Kidney epithelial cell (primary cell): ENCODE data around the gene TP53TG5. TPM values are rescaled to one million over a fixed set of nuclear protein-coding genes. Genes with fewer than 3 reads are reported as not detected.

ENCODE experiments used
- DNase-seq: peaks from one replicate; pipeline ENCODE4 v3.0.0-alpha.2; 2010; ENCODE audit warnings: low read depth
- H3K27me3 ChIP-seq: 2 replicates; pipeline ENCODE4 v1.6.0; 2011; ENCODE audit warnings: low read length; ENCODE audit not compliant: control insufficient read depth, insufficient read depth
- H3K36me3 ChIP-seq: 2 replicates; pipeline ENCODE4 v1.5.1; 2011; ENCODE audit warnings: low read length; ENCODE audit not compliant: control insufficient read depth, insufficient read depth
- H3K4me3 ChIP-seq: 2 replicates; pipeline ENCODE4 v1.5.1; 2011; ENCODE audit warnings: low read depth, mild to moderate bottlenecking, control low read depth, low read length
- CTCF ChIP-seq: IDR thresholded peaks from 2 replicates; pipeline ENCODE4 v1.5.1; 2011; ENCODE audit warnings: mild to moderate bottlenecking, moderate library complexity, low read length, control low read depth, inconsistent platforms; ENCODE audit not compliant: insufficient read depth, poor library complexity, severe bottlenecking
- total RNA-seq: library from RNA; depleted of rRNA; stranded (reverse); fragments of >200 nt; gene quantifications from 2 replicates; pipeline ENCODE4 v1.2.3, GENCODE V29; 2015

TP53TG5 gene
- total RNA-seq, 1 donor from 2014 or later = not detected

GRCh38 chr20:45400346-45401031 lies 22.4 kb upstream of the TP53TG5 start:
- Histone ChIP-seq H3K36me3 (no peaks in the 10 kb centered on the region), H3K27me3 (no peaks in the 10 kb centered on the region), H3K4me3 (no peak overlapping the region)
- no peak for TF ChIP-seq CTCF
- DNase-seq = no peak

- Histone ChIP-seq H3K4me3 (no peak overlapping the region), H3K36me3 (no peaks in the 10 kb centered on the region), H3K27me3 (no peaks in the 10 kb centered on the region)
- no peak for TF ChIP-seq CTCF
- no peak for DNase-seq
Measured at GRCh38 chr20:45399018-45399417, 20.9 kb upstream of the TP53TG5 start.

GRCh38 chr20:45395114-45395415 lies 16.9 kb upstream of the TP53TG5 start:
- Histone ChIP-seq H3K27me3 (no peaks in the 10 kb centered on the region), H3K36me3 (no peaks in the 10 kb centered on the region), H3K4me3 (no peak overlapping the region)
- DNase-seq = no peak
- no peak for TF ChIP-seq CTCF

- H3K36me3 ChIP-seq = no peaks in the 10 kb centered on the region
- no peak for TF ChIP-seq CTCF
- no peaks in the 10 kb centered on the region for H3K27me3 ChIP-seq
- no peak overlapping the region for H3K4me3 ChIP-seq
- no peak for DNase-seq
Measured at GRCh38 chr20:45394221-45395113, 16.3 kb upstream of the TP53TG5 start.

DNA sequence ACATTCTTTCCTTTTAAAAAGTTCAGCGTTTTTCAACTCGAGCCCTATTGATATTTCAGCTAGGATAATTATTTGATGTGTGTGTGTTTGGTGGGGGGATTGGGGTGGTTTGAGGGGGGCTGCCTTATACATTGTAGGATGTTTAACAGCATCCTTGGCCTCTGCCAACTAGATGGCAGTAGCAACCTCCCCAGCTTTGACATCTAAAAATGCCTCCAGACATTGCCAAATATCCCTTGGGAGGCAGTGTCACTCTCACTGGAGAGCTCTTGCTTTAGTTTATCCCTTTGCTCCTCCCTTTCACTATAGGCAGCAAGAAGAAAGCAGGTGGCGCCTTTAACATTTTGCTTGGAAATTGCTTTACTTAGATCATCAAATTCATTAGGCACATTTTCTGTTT lies 14.6 kb upstream of the TP53TG5 start:
- no peak overlapping the region for H3K4me3 ChIP-seq
- no peak for DNase-seq
- H3K27me3 ChIP-seq = no peaks in the 10 kb centered on the region
- TF ChIP-seq CTCF = peak; percentile 2
- H3K36me3 ChIP-seq = no peaks in the 10 kb centered on the region

DNA sequence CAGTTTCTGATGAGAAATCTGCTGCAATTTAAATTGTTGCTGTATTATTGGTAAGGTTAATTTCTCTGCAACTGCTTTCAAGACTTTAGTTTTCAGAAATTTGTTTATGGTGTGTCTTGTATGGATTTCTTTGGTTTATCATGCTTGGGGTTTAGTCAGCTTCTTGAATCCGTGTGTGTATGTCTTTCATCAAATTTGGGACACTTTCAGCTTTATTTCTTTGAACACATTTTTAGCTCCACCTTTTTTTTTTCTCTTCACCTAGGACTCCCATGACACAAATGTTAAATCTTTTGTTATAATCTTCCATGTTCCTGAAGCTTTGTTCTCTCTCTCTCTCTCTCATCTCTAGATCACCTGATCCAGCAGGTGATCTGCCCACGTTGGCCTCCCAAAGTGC lies 13.4 kb upstream of the TP53TG5 start:
- Histone ChIP-seq H3K4me3 (no peak overlapping the region), H3K27me3 (no peaks in the 10 kb centered on the region), H3K36me3 (no peaks in the 10 kb centered on the region)
- TF ChIP-seq CTCF = no peak
- DNase-seq = no peak
